Uterus (tissue), 2 donors: ENCODE measurements around the gene CEP20.
A peak's percentile ranks its signal among the peaks of the same experiment; 100 is the strongest.

Source experiments
- CTCF ChIP-seq, 4 experiments: fragments of 200-600 bp in 2 of 4; fragments of 450-650 bp in 2 of 4; sonication (generic) in 2 of 4; IDR thresholded peaks; one replicate each; pipeline ENCODE4 v1.5.1; 2016 to 2019; ENCODE audit warnings: antibody characterized with exemption in 4 of 4, mild to moderate bottlenecking in 2 of 4, moderate library complexity in 1 of 4
- POLR2A ChIP-seq, 2 donors: fragments of 450-650 bp; IDR thresholded peaks; one replicate each; pipeline ENCODE4 v1.6.1; 2016; ENCODE audit warnings: antibody characterized with exemption in 2 of 2, mild to moderate bottlenecking in 1 of 2, moderate library complexity in 1 of 2

DNA sequence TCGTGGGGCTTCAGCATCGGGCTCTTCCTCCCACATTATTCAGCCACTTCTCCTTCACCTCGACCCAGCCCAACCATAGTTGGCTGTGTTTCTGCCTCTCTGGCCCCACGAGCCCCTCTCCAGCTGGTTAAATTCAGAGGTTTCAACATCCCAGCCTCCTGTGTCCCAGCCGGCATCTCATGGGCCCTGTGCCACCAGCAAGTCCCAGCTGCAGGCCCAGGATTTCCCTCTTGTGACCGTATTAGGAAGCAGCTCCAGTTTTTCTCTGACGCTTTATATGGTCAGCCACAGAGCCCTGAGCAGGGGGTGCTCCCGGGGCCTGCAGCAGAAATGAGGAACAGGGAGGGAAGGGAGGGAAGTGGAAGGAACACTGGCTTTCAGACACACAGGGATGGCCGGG is 58.9 kb downstream of the CEP20 start:
- TF ChIP-seq CTCF (IDR thresholded peaks at IDR 0.05) (peak in 1 of 4 experiments; percentile 5), POLR2A (IDR thresholded peaks at IDR 0.05) (no peak)
